Measurements from ENCODE around the gene CPNE1. TPM values are rescaled to one million over a fixed set of nuclear protein-coding genes. Genes with fewer than 3 reads are reported as not detected.
A peak's percentile ranks its signal among the peaks of the same experiment; 100 is the strongest.

The CPNE1 gene
- total RNA-seq, 2 experiments from 2014 or later, result 242 to 253 TPM

- H3K36me3 Mint-ChIP-seq, result no peaks in the 10 kb centered on the region
- POLR2A ChIA-PET, result interaction anchor here (0.7 to 2.1 kb wide), 4 partner anchors 14 to 62 kb away, joined by 3 to 8 read pairs (median 4); partner anchors contain the start of genes ERGIC3 and SPAG4
- no peaks in the 10 kb centered on the region for H3K9me3 Mint-ChIP-seq
- H3K27me3 Mint-ChIP-seq, result peaks cover 18% of the 10 kb centered on the region
- intact Hi-C loops (cut with micrococcal nuclease), result loop anchor here (1.0 to 5.0 kb wide), 4 partner anchors 14 to 350 kb away; partner anchors contain the start of gene SCAND1
- peaks cover 9% of the 10 kb centered on the region for H3K4me1 Mint-ChIP-seq (ENCODE audit: low read depth)
- no peak overlapping the region for H3K4me3 Mint-ChIP-seq
- CTCF ChIA-PET, result interaction anchor here (1.0 to 2.0 kb wide), 18 partner anchors 14 to 352 kb away, joined by 3 to 16 read pairs (median 5); partner anchors contain the start of genes ERGIC3, NFS1, ROMO1 and SCAND1
- DNase-seq, result no peak
- H3K27ac Mint-ChIP-seq, result no peak overlapping the region
These were observed 62.7 kb downstream of the CPNE1 start for GRCh38 chr20:35601990-35602389.

DNA sequence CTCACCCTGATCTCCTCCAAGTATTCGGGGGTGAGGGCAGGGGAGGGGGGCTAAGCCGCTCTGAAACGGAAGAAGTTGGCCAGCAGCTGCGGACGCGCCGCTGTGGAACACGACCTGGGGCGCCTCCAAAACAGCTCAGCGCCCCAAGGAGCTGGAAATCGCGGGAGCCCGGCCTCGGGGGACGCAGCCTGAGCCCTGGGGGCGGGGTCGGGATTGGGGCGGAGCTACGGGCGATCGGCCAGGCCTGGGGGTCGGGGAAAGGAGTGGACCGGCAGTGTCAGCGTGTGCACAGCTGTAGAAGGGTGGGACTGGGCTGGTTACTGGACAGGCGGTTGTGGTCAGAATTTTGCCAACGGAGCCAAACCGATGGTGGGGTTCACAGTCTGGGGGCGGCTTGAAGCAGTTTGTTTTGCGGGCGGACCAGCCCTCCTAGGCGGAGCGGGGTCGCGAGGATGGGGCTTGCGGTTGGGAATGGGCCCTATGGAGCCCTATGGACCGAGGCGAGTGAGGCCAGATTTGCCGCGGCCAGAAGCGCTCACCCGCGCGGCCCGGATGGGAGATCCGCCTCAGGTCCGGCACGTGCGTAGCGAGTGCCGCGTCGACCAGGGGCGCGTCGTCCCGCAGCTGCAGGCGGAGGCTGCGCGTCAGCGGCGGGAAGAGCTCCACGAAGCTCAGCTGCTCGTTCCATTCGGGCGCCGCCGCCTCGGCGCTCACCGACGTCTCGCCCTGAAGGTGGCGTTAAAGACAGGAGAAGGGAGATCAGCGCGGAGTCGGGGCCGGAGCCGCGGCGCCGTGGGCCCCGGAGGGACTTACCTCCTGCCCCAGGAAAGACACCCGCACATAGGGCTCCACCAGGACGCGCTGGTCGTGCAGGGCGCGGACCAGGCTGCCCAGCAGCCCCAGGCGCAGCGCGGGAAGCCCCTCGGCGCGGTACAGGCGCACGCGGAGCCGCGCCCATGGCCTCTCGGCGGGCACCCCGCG, 63.4 kb downstream of the CPNE1 start:
- peak; percentile 89 for DNase-seq
- ChIA-PET POLR2A (interaction anchor here (0.7 to 2.1 kb wide), 3 partner anchors 14 to 63 kb away, joined by 3 to 8 read pairs (median 6); partner anchors contain the start of genes ERGIC3 and SPAG4), CTCF (interaction anchor here (0.6 to 2.0 kb wide), 25 partner anchors 13 to 504 kb away, joined by 3 to 16 read pairs (median 4); partner anchors contain the start of genes ERGIC3, NFS1, ROMO1 and SCAND1)
- Mint-ChIP-seq H3K4me3 (peak overlapping the region; percentile 67), H3K4me1 (ENCODE audit: low read depth) (peaks cover 9% of the 10 kb centered on the region), H3K27me3 (peaks cover 18% of the 10 kb centered on the region), H3K9me3 (no peaks in the 10 kb centered on the region), H3K36me3 (no peaks in the 10 kb centered on the region), H3K27ac (no peak overlapping the region)
- intact Hi-C loops (cut with micrococcal nuclease), result loop anchor here (1.0 to 5.0 kb wide), 4 partner anchors 15 to 351 kb away; partner anchors contain the start of gene SCAND1

DNA sequence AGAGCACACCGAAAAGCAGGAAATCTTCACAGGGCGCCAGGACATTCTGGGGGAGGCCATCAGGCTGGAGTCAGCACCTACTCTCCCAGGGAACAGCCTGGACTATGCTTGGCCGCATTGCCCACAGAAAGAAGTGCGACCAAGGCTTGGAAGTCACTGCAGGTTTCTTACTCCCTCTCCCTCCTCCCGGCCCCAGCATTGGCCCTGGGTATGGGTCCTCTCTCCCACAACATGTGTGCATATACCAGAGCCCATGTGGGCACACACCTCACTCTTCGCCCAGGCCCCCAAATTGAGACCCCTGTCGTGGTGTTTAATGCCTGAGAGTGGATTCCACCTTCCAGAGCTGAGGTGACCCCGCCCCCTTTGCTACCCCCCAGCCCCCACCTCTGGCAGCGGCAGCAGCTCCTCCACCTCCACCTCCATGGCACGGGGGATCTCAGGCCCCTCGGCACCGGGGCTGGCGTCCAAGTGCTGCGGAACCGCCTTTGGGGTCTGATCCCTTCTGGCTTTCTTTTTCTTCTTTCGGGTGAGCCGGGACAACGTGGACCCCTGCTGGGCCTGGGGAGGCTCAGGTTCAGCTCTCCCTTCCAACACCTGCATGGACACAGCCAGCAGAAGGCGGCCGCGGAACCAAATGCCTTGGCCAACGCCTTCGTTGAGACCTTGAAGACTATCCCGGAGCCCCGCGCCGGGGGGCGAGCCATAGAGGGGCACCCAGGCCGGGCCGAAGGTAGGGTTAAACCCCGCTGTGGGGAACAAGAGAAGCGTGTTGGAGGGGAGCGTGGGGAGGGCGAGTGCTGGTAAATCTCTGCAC, 64.3 kb downstream of the CPNE1 start:
- intact Hi-C loops (cut with micrococcal nuclease), result loop anchor here (5.0 kb wide), 2 partner anchors 282 to 352 kb away; partner anchors contain the start of gene SCAND1
- H3K27ac Mint-ChIP-seq, result no peak overlapping the region
- H3K9me3 Mint-ChIP-seq, result no peaks in the 10 kb centered on the region
- H3K36me3 Mint-ChIP-seq, result no peaks in the 10 kb centered on the region
- ChIA-PET CTCF (interaction anchor here (0.6 to 2.0 kb wide), 18 partner anchors 11 to 503 kb away, joined by 3 to 16 read pairs (median 5); partner anchors contain the start of genes ERGIC3, NFS1, ROMO1 and SCAND1), POLR2A (interaction anchor here (2.1 kb wide), 1 partner anchor 58 kb away, joined by 8 read pairs; the partner anchor contains the start of gene ERGIC3)
- peaks cover 18% of the 10 kb centered on the region for H3K27me3 Mint-ChIP-seq
- H3K4me3 Mint-ChIP-seq, result no peak overlapping the region
- peaks cover 9% of the 10 kb centered on the region for H3K4me1 Mint-ChIP-seq (ENCODE audit: low read depth)
- no peak for DNase-seq

- Mint-ChIP-seq H3K27ac (no peak overlapping the region), H3K4me1 (ENCODE audit: low read depth) (peaks cover 9% of the 10 kb centered on the region), H3K4me3 (no peak overlapping the region), H3K27me3 (peaks cover 18% of the 10 kb centered on the region), H3K36me3 (no peaks in the 10 kb centered on the region), H3K9me3 (no peaks in the 10 kb centered on the region)
- intact Hi-C loops (cut with micrococcal nuclease), result loop anchor here (5.0 kb wide), 2 partner anchors 283 to 353 kb away; partner anchors contain the start of gene SCAND1
- POLR2A ChIA-PET, result interaction anchor here (2.1 kb wide), 1 partner anchor 57 kb away, joined by 8 read pairs; the partner anchor contains the start of gene ERGIC3
- CTCF ChIA-PET, result no interaction called here
- no peak for DNase-seq
These were observed 65.0 kb downstream of the CPNE1 start for GRCh38 chr20:35599776-35600120.

DNA sequence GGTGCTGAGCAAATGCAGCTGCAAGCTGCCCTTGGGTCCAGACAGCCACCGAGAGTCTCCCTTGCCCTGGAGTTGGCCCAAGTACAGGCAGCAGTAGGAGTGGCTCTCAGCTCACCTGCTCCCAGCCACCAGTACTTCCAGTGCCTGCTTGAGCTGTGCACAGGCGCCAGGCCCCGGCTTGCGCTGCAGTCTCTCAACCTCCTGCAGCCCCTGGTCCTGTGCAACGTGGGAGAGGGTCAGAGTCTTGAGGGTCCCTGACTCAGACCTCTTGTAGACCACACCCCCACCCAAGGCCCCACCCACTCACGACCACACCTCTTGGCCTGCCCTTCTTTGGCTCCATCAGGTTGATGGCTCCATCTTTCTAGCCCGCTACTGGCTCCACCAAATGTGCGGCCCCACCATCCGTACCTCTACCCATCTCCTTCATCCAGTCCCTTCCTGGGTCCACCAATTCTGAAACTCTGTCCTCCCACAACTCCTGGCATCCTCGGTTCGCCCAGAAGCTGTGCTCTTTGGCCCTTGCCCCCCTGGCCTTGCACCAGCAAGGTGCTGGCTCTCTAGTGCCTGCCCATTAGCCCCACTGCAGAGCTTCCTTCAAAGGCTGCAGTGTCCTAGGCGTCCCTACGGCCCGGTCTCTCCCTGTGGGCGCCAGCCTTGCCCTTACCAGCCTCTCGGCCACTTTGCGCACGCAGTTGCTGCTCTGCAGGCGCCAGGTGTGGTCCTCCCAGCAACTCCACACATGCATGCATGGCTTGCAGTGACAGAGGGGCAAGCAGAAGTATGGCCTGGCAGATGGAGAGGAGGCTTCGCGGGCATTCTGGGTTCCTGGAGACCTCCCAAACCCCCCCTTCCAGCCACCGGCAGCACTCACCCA, 65.6 kb downstream of the CPNE1 start:
- Mint-ChIP-seq H3K27ac (no peak overlapping the region), H3K9me3 (no peaks in the 10 kb centered on the region), H3K4me3 (no peak overlapping the region), H3K27me3 (peaks cover 18% of the 10 kb centered on the region), H3K4me1 (ENCODE audit: low read depth) (peaks cover 9% of the 10 kb centered on the region), H3K36me3 (no peaks in the 10 kb centered on the region)
- no peak for DNase-seq
- intact Hi-C loops (cut with micrococcal nuclease), result no loop called here
- POLR2A ChIA-PET, result no interaction called here
- CTCF ChIA-PET, result no interaction called here

- Mint-ChIP-seq H3K4me3 (no peak overlapping the region), H3K27ac (no peak overlapping the region), H3K4me1 (ENCODE audit: low read depth) (peaks cover 9% of the 10 kb centered on the region), H3K9me3 (no peaks in the 10 kb centered on the region), H3K27me3 (peaks cover 17% of the 10 kb centered on the region), H3K36me3 (no peaks in the 10 kb centered on the region)
- CTCF ChIA-PET, result no interaction called here
- POLR2A ChIA-PET, result no interaction called here
- intact Hi-C loops (cut with micrococcal nuclease), result no loop called here
- no peak for DNase-seq
These were observed 66.2 kb downstream of the CPNE1 start for GRCh38 chr20:35598476-35598875.

DNA sequence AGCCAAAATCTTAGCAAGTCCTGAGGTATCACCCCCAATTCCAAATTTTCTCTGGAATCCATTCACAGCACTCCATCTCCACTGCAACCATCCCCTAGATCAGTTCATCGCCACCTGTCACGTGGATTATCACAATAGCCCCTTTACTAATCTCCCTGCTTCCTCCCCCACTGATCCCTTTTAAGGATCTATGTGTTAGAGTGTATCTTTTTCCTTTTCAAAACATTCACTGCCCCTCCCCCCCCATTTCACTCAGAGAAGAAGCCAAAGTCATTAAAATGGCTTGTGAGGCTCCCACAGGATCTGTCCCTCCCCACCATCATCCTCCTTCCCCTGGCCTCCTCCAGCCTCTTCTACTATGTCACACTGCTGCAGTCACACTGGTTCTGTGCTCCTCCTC, 67.5 kb downstream of the CPNE1 start:
- Mint-ChIP-seq H3K27me3 (peaks cover 10% of the 10 kb centered on the region), H3K36me3 (no peaks in the 10 kb centered on the region), H3K9me3 (no peaks in the 10 kb centered on the region), H3K27ac (no peak overlapping the region), H3K4me1 (ENCODE audit: low read depth) (peaks cover 9% of the 10 kb centered on the region), H3K4me3 (no peak overlapping the region)
- POLR2A ChIA-PET, result interaction anchor here (0.6 kb wide), 1 partner anchor 170 kb away, joined by 3 read pairs; no protein-coding TSS in a partner anchor
- DNase-seq, result no peak
- intact Hi-C loops (cut with micrococcal nuclease), result no loop called here
- CTCF ChIA-PET, result interaction anchor here (1.7 kb wide), 1 partner anchor 22 kb away, joined by 4 read pairs; no protein-coding TSS in a partner anchor

GRCh38 chr20:35595901-35596300, 68.8 kb downstream of the CPNE1 start:
- CTCF ChIA-PET, result interaction anchor here (1.7 kb wide), 1 partner anchor 24 kb away, joined by 4 read pairs; no protein-coding TSS in a partner anchor

GRCh38 chr20:35595456-35595855, 69.2 kb downstream of the CPNE1 start:
- intact Hi-C loops (cut with micrococcal nuclease), result no loop called here
- Mint-ChIP-seq H3K4me3 (no peak overlapping the region), H3K9me3 (no peaks in the 10 kb centered on the region), H3K36me3 (no peaks in the 10 kb centered on the region), H3K27ac (no peak overlapping the region), H3K27me3 (peaks cover 1% of the 10 kb centered on the region), H3K4me1 (ENCODE audit: low read depth) (no peaks in the 10 kb centered on the region)
- ChIA-PET POLR2A (no interaction called here), CTCF (interaction anchor here (1.7 kb wide), 1 partner anchor 24 kb away, joined by 4 read pairs; no protein-coding TSS in a partner anchor)
- no peak for DNase-seq

More at GRCh38 chr20:35595901-35596300, 68.8 kb downstream of the CPNE1 start:
- H3K27ac Mint-ChIP-seq, result no peak overlapping the region
- peaks cover 2% of the 10 kb centered on the region for H3K4me1 Mint-ChIP-seq (ENCODE audit: low read depth)
- peaks cover 3% of the 10 kb centered on the region for H3K27me3 Mint-ChIP-seq
- H3K4me3 Mint-ChIP-seq, result no peak overlapping the region
- intact Hi-C loops (cut with micrococcal nuclease), result no loop called here
- POLR2A ChIA-PET, result no interaction called here
- no peak for DNase-seq
- no peaks in the 10 kb centered on the region for H3K36me3 Mint-ChIP-seq
- H3K9me3 Mint-ChIP-seq, result no peaks in the 10 kb centered on the region

DNA sequence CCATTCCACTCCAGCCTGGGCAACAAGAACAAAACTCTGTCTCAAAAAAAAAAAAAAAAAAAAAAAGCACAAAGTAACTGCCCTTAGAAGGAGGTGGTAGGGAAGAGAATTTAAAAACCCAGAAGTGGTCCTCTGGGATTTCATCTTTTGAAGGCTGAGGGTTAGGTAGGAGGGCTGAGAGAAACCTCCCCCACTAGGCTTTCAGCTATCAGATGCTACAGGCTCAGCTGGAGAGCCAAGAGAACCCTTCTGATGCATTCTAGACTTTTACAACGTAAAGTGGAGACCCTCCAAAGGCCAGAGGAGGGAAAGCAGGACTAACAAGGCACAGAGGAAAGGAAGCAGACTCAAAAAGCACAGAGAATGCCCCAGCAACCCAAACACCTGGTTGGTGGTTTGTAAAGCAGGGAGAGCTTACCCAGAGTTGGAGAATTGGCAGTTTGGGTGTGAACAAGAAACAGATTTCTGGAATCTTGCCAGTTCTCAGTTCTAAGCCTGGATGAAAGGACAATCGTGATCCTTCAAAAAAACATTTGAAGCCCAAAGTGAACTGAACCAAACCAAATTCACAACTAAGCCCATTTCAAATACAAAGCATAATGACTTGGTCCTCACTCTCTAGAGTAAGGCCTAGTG, 72.2 kb downstream of the CPNE1 start:
- Mint-ChIP-seq H3K9me3 (no peaks in the 10 kb centered on the region), H3K4me3 (no peak overlapping the region), H3K27ac (no peak overlapping the region), H3K4me1 (ENCODE audit: low read depth) (no peaks in the 10 kb centered on the region), H3K27me3 (no peaks in the 10 kb centered on the region), H3K36me3 (no peaks in the 10 kb centered on the region)
- POLR2A ChIA-PET, result interaction anchor here (0.6 kb wide), 1 partner anchor 21 kb away, joined by 3 read pairs; no protein-coding TSS in a partner anchor
- no peak for DNase-seq
- CTCF ChIA-PET, result no interaction called here
- intact Hi-C loops (cut with micrococcal nuclease), result no loop called here

All from activated CD4-positive, alpha-beta memory T cell treated with anti-CD3 and anti-CD28 coated beads for 36 hours (primary cell).